MM.1S (cell line): ENCODE data around the gene RNASE8.

Source experiments
- DNase-seq: peaks from one replicate; pipeline ENCODE4 v3.0.0-alpha.2; 2015
- H2AFZ ChIP-seq: fragments of 300-600 bp; sonication (generic); 2 replicates; pipeline ENCODE4 v1.6.0; 2016; ENCODE audit warnings: antibody characterized with exemption, low read length
- H3F3A ChIP-seq: fragments of 300-600 bp; sonication (generic); 2 replicates; pipeline ENCODE4 v1.6.1; 2016; ENCODE audit warnings: mild to moderate bottlenecking, antibody characterized with exemption, low read length, moderate library complexity, mixed read lengths; ENCODE audit not compliant: insufficient read depth
- H3K27ac ChIP-seq: fragments of 300-600 bp; sonication (generic); 2 replicates; pipeline ENCODE4 v1.5.1; 2016; ENCODE audit warnings: mild to moderate bottlenecking, low read length
- H3K27me3 ChIP-seq: fragments of 300-600 bp; sonication (generic); replicated peaks from 2 replicates; pipeline ENCODE4 v1.6.0; 2016; ENCODE audit warnings: low read length; ENCODE audit not compliant: insufficient read depth
- H3K36me3 ChIP-seq: fragments of 300-600 bp; sonication (generic); replicated peaks from 2 replicates; pipeline ENCODE4 v1.6.1; 2016; ENCODE audit warnings: mild to moderate bottlenecking, low read length, mixed read lengths; ENCODE audit not compliant: insufficient read depth
- H3K4me1 ChIP-seq: fragments of 300-600 bp; sonication (generic); 2 replicates; pipeline ENCODE4 v1.6.1; 2016; ENCODE audit warnings: low read length, mixed read lengths
- H3K4me2 ChIP-seq: fragments of 300-600 bp; sonication (generic); 2 replicates; pipeline ENCODE4 v1.6.0; 2016; ENCODE audit warnings: low read depth, low read length
- H3K4me3 ChIP-seq: fragments of 300-600 bp; sonication (generic); 2 replicates; pipeline ENCODE4 v1.5.1; 2016; ENCODE audit warnings: low read length, mixed read lengths
- H3K79me2 ChIP-seq: fragments of 300-600 bp; sonication (generic); 2 replicates; pipeline ENCODE4 v1.6.1; 2016; ENCODE audit warnings: mixed run types, low read length, mixed read lengths
- H3K9ac ChIP-seq: fragments of 300-600 bp; sonication (generic); 2 replicates; pipeline ENCODE4 v1.6.1; 2016; ENCODE audit warnings: low read length, mixed read lengths
- H3K9me2 ChIP-seq: fragments of 300-600 bp; sonication (generic); replicated peaks from 2 replicates; pipeline ENCODE4 v1.6.1; 2016; ENCODE audit warnings: mild to moderate bottlenecking, low read length, mixed read lengths; ENCODE audit not compliant: insufficient read depth
- H3K9me3 ChIP-seq: fragments of 300-600 bp; sonication (generic); replicated peaks from 2 replicates; pipeline ENCODE4 v1.6.1; 2016; ENCODE audit warnings: mild to moderate bottlenecking, low read length, mixed read lengths; ENCODE audit not compliant: insufficient read depth
- H4K20me1 ChIP-seq: fragments of 300-600 bp; sonication (generic); 2 replicates; pipeline ENCODE4 v1.6.1; 2016; ENCODE audit warnings: mild to moderate bottlenecking, low read length, moderate library complexity, mixed read lengths; ENCODE audit not compliant: insufficient read depth
- CTCF ChIP-seq: fragments of 300-600 bp; sonication (generic); IDR thresholded peaks from 2 replicates; pipeline ENCODE4 v1.5.1; 2016; ENCODE audit warnings: antibody characterized with exemption, low read length, mixed read lengths
- EZH2 ChIP-seq: fragments of 300-600 bp; sonication (generic); optimal IDR thresholded peaks from 2 replicates; pipeline ENCODE3; 2017; ENCODE audit warnings: low read depth, mild to moderate bottlenecking, antibody characterized with exemption, low read length, mixed read lengths
- EZH2phosphoT487 ChIP-seq: fragments of 300-600 bp; sonication (generic); IDR thresholded peaks from 2 replicates; pipeline ENCODE4 v1.6.1; 2018; ENCODE audit warnings: antibody characterized with exemption, low read length

Gene RNASE8

GRCh38 chr14:21077672-21078071 lies 20.1 kb downstream of the RNASE8 start:
- no peaks in the 10 kb centered on the region for H3K79me2 ChIP-seq
- H4K20me1 ChIP-seq: no peaks in the 10 kb centered on the region
- H3K27ac ChIP-seq: no peak overlapping the region
- H3K9me3 ChIP-seq: no peaks in the 10 kb centered on the region
- H3K4me1 ChIP-seq: no peaks in the 10 kb centered on the region
- H3K9me2 ChIP-seq: no peaks in the 10 kb centered on the region
- no peaks in the 10 kb centered on the region for H3K36me3 ChIP-seq
- no peak overlapping the region for H2AFZ ChIP-seq
- DNase-seq: no peak
- TF ChIP-seq EZH2 (no peak), EZH2phosphoT487 (no peak), CTCF (no peak)
- H3K4me2 ChIP-seq: no peak overlapping the region
- no peaks in the 10 kb centered on the region for H3K27me3 ChIP-seq
- no peaks in the 10 kb centered on the region for H3F3A ChIP-seq
- no peak overlapping the region for H3K4me3 ChIP-seq
- no peak overlapping the region for H3K9ac ChIP-seq

GRCh38 chr14:21078287-21078686 lies 20.7 kb downstream of the RNASE8 start:
- Histone ChIP-seq H3K4me1 (no peaks in the 10 kb centered on the region), H3F3A (no peaks in the 10 kb centered on the region), H3K27ac (no peak overlapping the region), H3K9ac (no peak overlapping the region), H3K36me3 (no peaks in the 10 kb centered on the region), H3K9me2 (no peaks in the 10 kb centered on the region), H3K9me3 (no peaks in the 10 kb centered on the region), H3K4me2 (no peak overlapping the region), H4K20me1 (no peaks in the 10 kb centered on the region), H3K4me3 (no peak overlapping the region), H2AFZ (no peak overlapping the region), H3K79me2 (no peaks in the 10 kb centered on the region), H3K27me3 (no peaks in the 10 kb centered on the region)
- TF ChIP-seq EZH2 (no peak), EZH2phosphoT487 (no peak), CTCF (no peak)
- DNase-seq: no peak

GRCh38 chr14:21078726-21079125 lies 21.1 kb downstream of the RNASE8 start:
- Histone ChIP-seq H3K27me3 (no peaks in the 10 kb centered on the region), H3K9ac (no peak overlapping the region), H3K9me3 (no peaks in the 10 kb centered on the region), H3K4me2 (no peak overlapping the region), H3K36me3 (no peaks in the 10 kb centered on the region), H3K4me3 (no peak overlapping the region), H3K9me2 (no peaks in the 10 kb centered on the region), H4K20me1 (no peaks in the 10 kb centered on the region), H3K4me1 (no peaks in the 10 kb centered on the region), H2AFZ (no peak overlapping the region), H3K79me2 (no peaks in the 10 kb centered on the region), H3K27ac (no peak overlapping the region), H3F3A (no peaks in the 10 kb centered on the region)
- TF ChIP-seq EZH2phosphoT487 (no peak), CTCF (no peak), EZH2 (no peak)
- DNase-seq: no peak
